Muscle of arm (tissue), 12 donors: ENCODE measurements around the gene PROK1. TPM values are rescaled to one million over a fixed set of nuclear protein-coding genes. Genes with fewer than 3 reads are reported as not detected.

Experiments
- DNase-seq: peaks from one replicate; pipeline ENCODE4 v3.0.0-alpha.2; 2013
- polyA plus RNA-seq, 12 donors: library from polyadenylated mRNA; unstranded; fragments of 120-200 nt; gene quantifications; one replicate each; pipeline ENCODE4 v1.2.1, GENCODE V29; 2013; ENCODE audit not compliant: insufficient read length in 12 of 12

PROK1 gene
- polyA plus RNA-seq, 12 donors = 0.09 to 0.12 TPM; not detected in 10

GRCh38 chr1:110465038-110465813 is 14.3 kb downstream of the PROK1 start:
- DNase-seq = no peak

DNA sequence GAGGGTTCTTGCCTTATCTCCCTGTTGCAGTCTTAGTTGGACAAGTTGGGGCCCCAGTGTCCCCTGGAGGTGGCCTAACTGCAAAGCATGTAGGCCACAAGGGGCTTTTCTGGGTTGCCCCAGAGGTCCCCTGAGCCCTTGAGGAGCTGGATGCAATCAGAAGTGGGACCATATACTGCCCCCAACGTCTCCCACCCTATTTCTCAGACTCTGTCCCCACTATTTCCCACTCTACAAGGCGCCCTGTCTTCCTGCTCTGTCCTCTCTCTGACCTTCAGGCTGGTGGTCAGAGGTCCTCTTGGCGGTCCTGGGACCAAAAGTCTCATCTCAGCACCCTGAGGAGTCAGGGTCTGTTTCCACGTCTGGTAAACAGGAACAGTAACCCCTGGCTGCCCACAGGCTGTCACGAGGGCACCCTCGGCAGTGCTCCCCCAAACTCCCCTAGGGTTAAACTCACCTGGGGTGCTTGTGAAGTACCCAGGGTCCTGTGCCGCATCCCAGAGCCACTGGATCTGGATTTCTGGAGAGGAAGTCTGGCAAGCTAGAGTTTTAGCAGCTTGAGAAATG is 14.9 kb downstream of the PROK1 start:
- DNase-seq = no peak

- DNase-seq = no peak
Measured at GRCh38 chr1:110466646-110467280, 15.8 kb downstream of the PROK1 start.

DNA sequence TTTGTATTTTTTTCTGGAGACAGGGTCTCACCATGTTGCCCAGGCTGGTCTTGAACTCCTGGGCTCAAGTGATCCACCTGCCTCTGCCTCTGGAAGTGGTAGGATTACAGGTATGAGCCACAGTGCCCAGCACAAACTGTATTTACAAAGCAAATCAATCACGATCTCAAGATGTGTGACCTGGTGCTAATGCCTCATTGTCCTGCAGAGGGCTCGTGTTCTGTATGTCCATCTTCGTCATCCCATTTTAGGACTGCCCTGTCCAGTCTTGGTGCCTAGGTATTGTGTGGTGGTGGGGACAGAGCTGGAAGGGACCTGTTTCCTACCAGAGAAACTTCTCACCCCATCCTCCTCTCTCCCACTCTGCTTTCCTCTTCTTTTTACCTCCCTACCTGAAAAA is 20.2 kb downstream of the PROK1 start:
- DNase-seq = no peak

DNA sequence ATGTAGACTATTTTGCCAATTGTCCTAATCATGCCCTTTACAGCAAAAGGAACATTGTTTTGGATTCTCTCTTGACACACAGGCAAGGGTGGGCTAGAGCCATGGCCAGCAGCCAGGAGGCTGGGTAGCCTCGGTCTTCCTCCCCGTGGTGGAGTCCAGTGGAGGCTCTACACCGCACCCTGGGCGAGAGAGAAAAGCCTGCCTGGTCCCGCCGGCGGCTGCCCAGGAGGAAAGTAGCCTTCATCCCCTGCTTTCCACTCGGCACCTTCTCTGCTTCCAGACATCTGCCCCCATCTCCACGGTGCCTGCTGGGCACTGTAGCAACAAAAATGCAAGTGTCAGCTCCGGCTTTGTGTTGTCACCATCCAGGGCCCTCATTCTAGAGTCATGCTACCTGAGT is 21.6 kb downstream of the PROK1 start:
- no peak for DNase-seq

DNA sequence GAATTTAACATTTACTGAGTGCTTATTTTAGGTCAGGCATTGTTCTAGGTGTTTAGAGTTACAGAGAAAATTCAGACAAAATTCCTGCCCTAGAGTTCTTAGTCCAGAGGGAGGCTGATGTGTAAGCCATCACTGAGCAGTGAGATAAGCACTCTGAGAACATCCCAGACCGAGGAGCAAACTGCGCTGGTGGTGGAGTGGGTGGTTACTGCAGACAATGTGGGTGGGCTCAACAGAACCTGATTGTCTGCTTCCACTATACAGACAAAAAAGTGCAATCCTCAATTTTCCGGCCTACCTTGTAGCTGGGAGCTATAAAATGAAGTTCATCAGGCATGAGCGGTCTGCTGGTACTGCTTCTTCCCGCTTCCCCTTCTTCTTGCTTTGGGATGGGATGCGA is 23.5 kb downstream of the PROK1 start:
- no peak for DNase-seq

- no peak for DNase-seq
Measured at GRCh38 chr1:110475362-110476027, 24.5 kb downstream of the PROK1 start.

DNA sequence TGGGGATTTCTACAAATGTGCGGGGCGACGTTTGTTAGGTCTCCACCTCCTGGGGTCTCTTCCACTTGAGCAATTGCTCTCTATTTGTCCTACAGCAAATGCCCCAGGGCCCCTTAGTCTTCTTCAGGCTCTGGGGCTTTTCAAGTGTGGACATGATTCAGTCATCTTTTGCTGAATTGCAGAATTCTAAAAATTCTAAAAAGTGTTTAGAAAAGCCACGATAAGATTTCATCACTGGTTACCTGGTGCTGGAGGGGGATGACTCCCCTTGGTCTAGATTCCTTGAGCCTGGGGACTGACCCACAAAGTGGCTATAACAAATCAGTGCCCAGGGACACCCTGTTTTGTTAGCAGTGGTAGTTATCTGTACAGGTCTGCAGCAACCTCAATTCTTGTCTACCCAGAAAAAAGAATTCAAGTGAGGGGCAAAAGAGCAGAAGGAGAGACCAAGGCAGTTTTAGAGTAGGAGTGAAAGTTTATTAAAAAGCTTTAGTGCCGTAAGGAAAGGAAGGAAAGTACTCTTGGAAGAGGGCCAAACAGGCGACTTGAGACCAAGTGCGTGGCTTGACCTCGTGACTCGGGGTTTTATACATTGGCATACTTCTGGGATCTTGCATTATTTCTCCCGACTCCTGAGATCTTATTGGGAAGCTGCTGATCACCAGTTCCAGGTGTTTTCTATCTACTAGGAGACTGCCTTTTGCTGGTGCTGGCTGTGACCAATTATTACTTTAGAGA is 25.2 kb downstream of the PROK1 start:
- no peak for DNase-seq

GRCh38 chr1:110477041-110477440 is 26.1 kb downstream of the PROK1 start:
- no peak for DNase-seq

GRCh38 chr1:110477445-110477957 is 26.6 kb downstream of the PROK1 start:
- no peak for DNase-seq

- no peak for DNase-seq
Measured at GRCh38 chr1:110477967-110478640, 27.2 kb downstream of the PROK1 start.

DNA sequence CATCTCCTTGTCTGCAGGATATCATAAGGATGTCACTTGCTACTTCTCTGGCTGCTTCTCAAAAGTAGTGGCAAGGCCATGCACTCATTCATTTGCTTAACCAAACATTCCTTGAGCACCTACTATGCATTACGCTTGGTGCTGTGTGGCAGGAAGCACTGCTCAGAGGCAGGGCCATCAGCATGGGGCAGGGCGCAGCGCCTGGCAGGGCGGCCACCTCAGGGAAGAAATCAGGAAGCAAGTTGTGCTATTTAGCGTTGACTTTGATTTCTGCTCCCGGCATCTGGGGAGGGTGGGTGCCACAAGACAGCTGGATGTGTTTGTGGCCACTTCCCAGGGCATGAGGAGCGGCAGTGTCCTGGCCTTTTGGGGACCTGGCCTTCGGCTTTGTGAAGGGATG is 27.9 kb downstream of the PROK1 start:
- DNase-seq = no peak

- DNase-seq = no peak
Measured at GRCh38 chr1:110480356-110481096, 29.6 kb downstream of the PROK1 start.

DNA sequence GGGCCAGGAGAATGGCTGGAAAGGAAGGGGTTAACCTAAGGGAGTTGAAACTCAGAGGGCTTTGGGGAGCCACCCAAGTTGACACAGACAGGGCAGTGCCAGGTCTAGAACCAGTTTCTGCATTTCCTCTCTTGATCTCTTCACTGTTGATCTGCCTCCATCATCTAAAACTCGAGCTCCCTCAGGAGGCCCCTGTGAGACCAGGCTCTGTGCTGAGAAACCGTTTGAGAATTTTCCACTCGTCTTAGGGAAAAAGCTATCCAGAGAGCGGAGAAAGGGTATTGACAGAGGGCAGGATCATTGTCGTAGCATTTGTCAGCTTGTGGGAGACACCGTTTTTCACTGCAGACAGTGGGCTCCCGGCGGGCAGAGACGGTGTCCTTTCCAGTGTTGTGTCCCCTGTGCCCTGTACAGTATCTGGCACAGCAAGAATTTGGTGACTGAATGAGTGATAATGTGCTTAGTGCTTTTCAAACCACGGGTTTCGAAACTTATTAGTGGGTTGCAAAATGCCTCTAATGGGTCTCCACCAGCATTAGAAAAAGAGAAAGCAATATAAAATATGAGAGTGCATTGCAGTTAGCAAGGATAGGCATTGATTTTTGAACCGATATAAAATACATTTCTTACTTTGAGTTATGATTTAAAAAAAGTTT is 31.1 kb downstream of the PROK1 start:
- DNase-seq = no peak

DNA sequence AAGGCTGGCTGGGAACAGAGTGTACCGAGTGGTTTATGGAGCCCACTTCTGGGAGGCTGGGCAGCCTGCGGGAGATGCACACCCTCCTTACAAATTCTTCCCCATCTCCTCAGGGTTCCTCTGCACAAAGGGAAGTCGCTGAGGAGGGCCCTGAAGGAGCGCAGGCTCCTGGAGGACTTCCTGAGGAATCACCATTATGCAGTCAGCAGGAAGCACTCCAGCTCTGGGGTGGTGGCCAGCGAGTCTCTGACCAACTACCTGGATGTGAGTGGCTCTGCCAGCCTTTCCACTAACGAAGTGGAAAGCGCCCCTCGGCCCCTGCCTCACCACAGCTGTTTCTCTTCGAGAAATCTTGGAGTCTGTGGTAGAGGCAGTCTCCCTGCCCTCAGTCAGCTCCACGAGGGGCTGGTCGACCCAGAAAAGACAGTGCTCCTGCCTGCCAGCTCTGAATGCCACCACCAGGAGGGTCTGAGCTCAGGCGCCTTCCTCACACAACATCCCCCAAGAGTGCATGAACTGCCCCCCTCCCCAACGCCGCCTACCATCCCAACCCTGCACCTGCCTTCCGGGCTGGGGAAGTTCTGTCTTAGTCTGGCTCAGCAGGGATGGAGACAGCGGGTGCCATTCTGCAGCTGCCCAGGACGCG is 31.8 kb downstream of the PROK1 start:
- no peak for DNase-seq

GRCh38 chr1:110483308-110483685 is 32.3 kb downstream of the PROK1 start:
- no peak for DNase-seq

- DNase-seq = no peak
Measured at GRCh38 chr1:110484801-110485200, 33.9 kb downstream of the PROK1 start.

- no peak for DNase-seq
Measured at GRCh38 chr1:110485725-110486124, 34.8 kb downstream of the PROK1 start.

GRCh38 chr1:110487726-110488125 is 36.8 kb downstream of the PROK1 start:
- no peak for DNase-seq
